Central memory CD4-positive, alpha-beta T cell (primary cell): ENCODE measurements around the gene CNNM1.

ENCODE experiments used
- DNase-seq: peaks from one replicate; pipeline ENCODE4 v3.0.0; 2022
- total RNA-seq, 3 experiments: gene quantifications; one replicate each; lab custom pipeline; 2026; lab: John Stamatoyannopoulos, UW

Gene CNNM1
- 2.1 to 4.4 (median 2.3) reads per million in 3 experiments for total RNA-seq

- no peak for DNase-seq
These were observed at the start of gene CNNM1 for GRCh38 chr10:99329304-99329553. CNNM1 (plus strand) TSS chr10:99329356; CDS start chr10:99329388, 32 bp downstream.

- DNase-seq = no peak
These were observed 49.5 kb upstream of the CNNM1 start for GRCh38 chr10:99279626-99280111.

GRCh38 chr10:99280472-99280871 is 48.7 kb upstream of the CNNM1 start:
- no peak for DNase-seq

- DNase-seq = no peak
These were observed 43.3 kb upstream of the CNNM1 start for GRCh38 chr10:99285881-99286280.

GRCh38 chr10:99290306-99290705 is 38.9 kb upstream of the CNNM1 start:
- no peak for DNase-seq

- no peak for DNase-seq
These were observed 37.0 kb upstream of the CNNM1 start for GRCh38 chr10:99292159-99292558.

GRCh38 chr10:99296605-99297004 is 32.6 kb upstream of the CNNM1 start:
- DNase-seq = no peak

- no peak for DNase-seq
These were observed 32.1 kb upstream of the CNNM1 start for GRCh38 chr10:99297033-99297432.

GRCh38 chr10:99303899-99304861 is 25.0 kb upstream of the CNNM1 start:
- no peak for DNase-seq

GRCh38 chr10:99304862-99305229 is 24.3 kb upstream of the CNNM1 start:
- DNase-seq = no peak

- no peak for DNase-seq
These were observed 16.7 kb upstream of the CNNM1 start for GRCh38 chr10:99312501-99312900.

- no peak for DNase-seq
These were observed 13.3 kb upstream of the CNNM1 start for GRCh38 chr10:99315853-99316252.

GRCh38 chr10:99316374-99316773 is 12.8 kb upstream of the CNNM1 start:
- DNase-seq = no peak

GRCh38 chr10:99318048-99318447 is 11.1 kb upstream of the CNNM1 start:
- DNase-seq = no peak

- DNase-seq = no peak
These were observed 10.7 kb upstream of the CNNM1 start for GRCh38 chr10:99318475-99318874.

- DNase-seq = no peak
These were observed 3.9 kb upstream of the CNNM1 start for GRCh38 chr10:99325281-99325680.

- no peak for DNase-seq
These were observed 2.3 kb upstream of the CNNM1 start for GRCh38 chr10:99326871-99327270.

GRCh38 chr10:99328579-99329303 is 415 bp upstream of the CNNM1 start:
- DNase-seq = no peak

GRCh38 chr10:99329554-99330346 is 594 bp downstream of the CNNM1 start:
- DNase-seq = no peak

- no peak for DNase-seq
These were observed 1.3 kb downstream of the CNNM1 start for GRCh38 chr10:99330347-99330924.

GRCh38 chr10:99331207-99331803 is 2.1 kb downstream of the CNNM1 start:
- DNase-seq = no peak

- no peak for DNase-seq
These were observed 8.2 kb downstream of the CNNM1 start for GRCh38 chr10:99337311-99337811.
